GM18870 (cell line): Measurements from ENCODE around the gene SCT.
"Not testable (repeated sequence)": the region's sequence is repeated elsewhere in the genome, so short reads cannot be mapped to it uniquely, and the experiment has no call there.

Experiments used
- ATAC-seq: cut with Tn5 transposase; IDR thresholded peaks from one replicate; pipeline ENCODE4 v1.9.1; 2021; ENCODE audit warnings: moderate library complexity; ENCODE audit not compliant: unreplicated experiment

SCT gene

DNA sequence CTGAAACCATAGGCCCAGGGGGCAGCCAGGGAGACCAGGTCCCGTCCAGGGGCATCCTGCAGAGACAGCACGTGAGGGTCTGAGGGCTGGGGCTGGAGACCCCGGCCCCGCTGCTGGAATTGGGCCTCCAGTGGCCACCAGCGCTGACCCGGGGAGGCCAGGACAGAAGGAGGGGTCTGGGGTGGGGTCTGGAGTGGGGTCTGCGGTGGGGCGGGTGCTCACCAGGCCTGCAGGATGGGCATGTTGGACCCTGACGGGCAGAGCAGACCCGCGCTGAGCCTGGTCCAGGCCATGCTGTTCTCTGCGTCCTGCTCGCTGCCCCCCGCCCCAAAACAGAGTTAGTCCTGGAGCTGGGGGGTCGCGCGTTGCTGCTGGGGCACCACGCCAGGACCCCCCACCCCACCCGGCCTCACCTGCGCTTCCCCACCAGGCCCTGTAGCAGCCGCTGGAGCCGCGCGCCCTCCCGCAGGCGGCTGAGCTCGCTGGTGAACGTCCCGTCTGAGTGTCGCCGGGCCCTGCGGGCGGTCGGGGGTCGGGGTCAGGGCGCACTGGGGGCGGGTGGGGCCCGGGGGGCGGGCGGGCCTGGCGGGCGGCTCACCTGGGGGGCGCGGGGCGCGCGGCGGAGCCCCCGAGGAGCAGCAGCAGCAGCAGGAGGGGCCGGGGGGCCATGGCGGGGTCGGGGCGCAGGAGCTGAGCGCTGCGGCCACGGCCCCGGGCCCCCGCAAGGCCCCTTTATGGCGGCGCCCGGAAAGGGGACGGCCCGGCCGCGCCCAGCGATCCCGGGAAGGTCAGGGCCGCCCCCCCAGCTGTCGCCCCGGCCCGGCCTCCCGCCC is at the start of gene SCT:
Gene SCT (minus strand): TSS at position 707 of the 833 bp plus-strand sequence. CDS start 38 bp downstream, at position 669.
- ATAC-seq: no peak

DNA sequence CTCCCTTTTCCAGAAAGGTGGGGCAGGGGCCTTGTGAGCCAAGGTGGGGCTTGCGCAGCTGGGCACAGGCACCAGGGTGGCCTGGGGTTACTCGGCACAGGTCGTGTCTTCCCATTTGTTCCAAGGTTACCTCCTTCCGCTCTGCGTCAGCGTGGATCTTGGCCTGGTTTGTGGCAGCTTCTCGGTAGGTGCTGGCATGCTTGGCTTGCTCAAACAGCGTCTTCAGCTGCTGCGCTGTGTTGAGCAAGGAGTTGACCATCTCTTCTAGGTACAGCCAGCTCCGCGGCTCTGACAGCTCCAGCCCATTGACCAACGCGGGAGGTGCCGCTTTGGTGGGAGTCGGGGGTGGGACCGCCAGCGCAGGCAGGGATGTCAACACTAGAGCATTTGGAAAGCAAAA is 47.4 kb upstream of the SCT start:
- ATAC-seq: no peak

DNA sequence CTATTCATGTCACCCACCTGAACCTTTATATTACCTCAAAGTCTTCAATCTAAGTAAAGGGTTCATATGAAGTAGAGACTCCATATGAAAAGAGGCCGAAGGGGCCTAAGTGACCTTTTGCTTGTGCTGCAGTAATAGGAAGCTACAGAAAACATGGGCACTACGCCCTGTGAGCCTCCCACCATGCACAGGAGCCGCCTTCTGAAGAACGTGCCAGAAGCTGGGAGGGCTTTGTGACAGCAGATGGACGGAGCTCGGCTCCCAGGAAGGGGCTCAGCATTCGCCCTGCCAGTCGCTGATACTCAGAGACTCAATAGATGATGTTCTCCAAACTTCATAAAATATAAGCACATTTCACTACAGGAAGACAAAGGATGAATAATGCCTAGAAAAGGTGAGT is 46.9 kb upstream of the SCT start:
- ATAC-seq: no peak

- no peak for ATAC-seq
Measured at GRCh38 chr11:665704-666281, 38.8 kb upstream of the SCT start.

DNA sequence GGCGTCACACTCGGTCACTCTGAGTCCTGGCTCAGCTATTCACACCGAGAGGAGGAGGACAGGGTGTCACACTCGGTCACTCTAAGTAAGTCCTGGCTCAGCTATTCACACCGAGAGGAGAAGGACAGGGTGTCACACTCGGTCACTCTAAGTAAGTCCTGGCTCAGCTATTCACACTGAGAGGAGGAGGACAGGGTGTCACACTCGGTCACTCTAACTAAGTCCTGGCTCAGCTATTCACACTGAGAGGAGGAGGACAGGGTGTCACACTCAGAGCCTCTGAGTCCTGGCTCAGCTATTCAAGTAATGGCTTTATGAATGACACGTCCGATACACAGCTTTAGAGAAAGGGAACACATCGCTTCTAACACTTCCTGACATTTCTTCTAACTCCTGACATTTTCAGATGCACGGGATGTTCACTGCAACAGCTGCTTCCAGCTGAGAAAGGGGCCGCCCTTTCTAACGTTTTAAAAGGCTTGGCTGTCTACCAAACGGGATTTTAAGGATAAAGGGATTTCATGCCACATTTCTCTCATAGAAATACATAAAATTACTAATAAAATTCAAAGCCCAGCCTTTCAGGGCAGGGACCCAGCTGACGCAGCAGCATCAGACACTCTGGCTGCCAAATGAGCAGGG is 38.2 kb upstream of the SCT start:
- no peak for ATAC-seq

GRCh38 chr11:662689-663274 is 35.8 kb upstream of the SCT start:
- ATAC-seq: no peak

GRCh38 chr11:660681-661444 is 33.9 kb upstream of the SCT start:
- no peak for ATAC-seq

GRCh38 chr11:660281-660680 is 33.3 kb upstream of the SCT start:
- ATAC-seq: no peak

DNA sequence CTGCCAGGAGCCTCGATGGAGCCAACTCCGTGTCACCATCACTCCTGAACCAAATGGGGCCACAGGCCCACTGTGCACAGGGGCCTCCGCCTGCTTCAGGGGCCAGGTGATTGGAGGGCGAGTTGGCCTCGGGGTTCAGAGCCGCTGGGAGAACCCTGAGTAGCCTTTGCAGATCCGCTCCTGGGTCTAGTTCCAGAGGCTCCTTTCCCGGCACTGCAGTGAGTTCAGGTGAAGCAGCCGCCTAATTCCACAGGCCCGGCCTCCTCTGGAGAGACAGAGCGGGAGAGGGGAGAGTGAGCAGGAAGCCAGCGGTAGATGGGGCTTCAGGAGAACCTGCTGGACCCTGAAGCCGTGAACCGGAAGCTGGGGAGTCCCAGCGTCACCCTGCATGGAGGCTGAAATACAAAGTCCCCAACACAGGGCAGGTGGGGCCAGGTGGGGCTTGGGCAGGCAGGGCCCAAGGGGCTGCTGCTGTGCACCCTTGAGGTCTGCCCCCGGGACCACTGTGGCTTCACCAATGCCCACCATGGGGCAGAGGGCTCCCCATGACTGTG is 32.6 kb upstream of the SCT start:
- ATAC-seq: no peak

GRCh38 chr11:657691-658126 is 30.7 kb upstream of the SCT start:
- ATAC-seq: no peak

DNA sequence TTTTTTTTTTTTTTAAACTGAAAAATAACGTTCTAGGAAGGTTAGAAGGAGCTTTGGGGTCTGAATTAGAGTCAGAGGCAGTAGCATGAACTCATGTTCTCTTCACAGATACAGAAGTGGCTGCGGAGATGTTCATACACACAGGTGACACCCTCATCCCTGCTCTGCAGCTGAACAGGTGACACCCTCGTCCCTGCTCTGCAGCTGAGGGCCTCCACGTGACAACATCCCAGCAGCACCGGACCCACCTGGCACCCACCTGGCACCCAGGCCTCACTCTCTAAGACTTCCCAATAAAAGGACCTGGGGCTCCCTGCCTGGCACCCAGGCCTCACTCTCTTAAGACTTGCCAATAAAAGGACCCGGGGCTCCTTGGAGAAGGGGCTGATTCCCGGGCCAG is 29.9 kb upstream of the SCT start:
- no peak for ATAC-seq

GRCh38 chr11:656426-656825 is 29.4 kb upstream of the SCT start:
- ATAC-seq: no peak

- ATAC-seq: no peak
Measured at GRCh38 chr11:655036-655726, 28.2 kb upstream of the SCT start.

DNA sequence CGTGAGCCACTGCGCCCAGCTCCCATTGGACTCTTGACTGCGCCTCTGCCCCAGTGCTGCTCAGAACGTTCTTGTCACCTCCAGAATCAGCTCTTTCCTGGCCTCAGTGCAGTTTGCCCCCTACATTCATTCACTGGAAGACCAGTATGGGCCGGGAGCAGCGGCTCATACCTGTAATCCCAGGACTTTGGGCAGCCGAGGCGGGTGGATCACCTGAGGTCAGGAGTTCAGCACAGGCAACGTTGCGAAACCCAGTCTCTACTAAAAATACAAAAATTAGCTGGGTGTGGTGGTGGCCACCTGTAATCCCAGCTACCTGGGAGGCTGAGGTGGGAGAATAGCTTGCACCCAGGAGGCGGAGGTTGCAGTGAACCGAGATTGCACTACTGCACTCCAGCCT is 27.5 kb upstream of the SCT start:
- not testable (repeated sequence) for ATAC-seq

GRCh38 chr11:653837-654236 is 26.9 kb upstream of the SCT start:
- no peak for ATAC-seq

DNA sequence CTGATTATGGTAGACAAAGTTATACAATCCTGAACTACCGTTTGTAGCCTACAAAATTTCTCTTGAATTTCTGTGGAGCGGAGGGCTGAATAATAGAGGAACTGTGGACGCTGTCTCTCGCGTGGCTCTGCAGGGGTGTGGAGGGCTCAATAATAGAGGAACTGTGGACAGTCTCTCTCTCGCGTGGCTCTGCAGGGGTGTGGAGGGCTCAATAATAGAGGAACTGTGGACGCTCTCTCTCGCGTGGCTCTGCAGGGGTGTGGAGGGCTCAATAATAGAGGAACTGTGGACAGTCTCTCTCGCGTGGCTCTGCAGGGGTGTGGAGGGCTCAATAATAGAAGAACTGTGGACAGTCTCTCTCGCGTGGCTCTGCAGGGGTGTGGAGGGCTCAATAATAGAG is 26.2 kb upstream of the SCT start:
- not testable (repeated sequence) for ATAC-seq

GRCh38 chr11:650482-650881 is 23.5 kb upstream of the SCT start:
- no peak for ATAC-seq

DNA sequence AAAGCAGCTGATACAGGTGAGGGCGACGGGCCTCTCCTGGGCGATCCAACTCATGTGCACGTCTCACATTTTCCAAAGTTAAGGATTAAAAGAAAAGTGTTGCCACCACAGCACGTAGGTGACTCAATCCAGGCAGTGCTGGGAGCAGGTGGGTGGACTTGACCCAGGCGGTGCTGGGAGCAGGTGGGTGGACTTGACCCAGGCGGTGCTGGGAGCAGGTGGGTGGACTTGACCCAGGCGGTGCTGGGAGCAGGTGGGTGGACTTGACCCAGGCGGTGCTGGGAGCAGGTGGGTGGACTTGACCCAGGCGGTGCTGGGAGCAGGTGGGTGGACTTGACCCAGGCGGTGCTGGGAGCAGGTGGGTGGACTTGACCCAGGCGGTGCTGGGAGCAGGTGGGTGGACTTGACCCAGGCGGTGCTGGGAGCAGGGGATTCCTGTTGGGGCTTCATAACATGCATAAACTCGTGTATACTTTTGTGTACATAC is 20.7 kb upstream of the SCT start:
- ATAC-seq: not testable (repeated sequence)

DNA sequence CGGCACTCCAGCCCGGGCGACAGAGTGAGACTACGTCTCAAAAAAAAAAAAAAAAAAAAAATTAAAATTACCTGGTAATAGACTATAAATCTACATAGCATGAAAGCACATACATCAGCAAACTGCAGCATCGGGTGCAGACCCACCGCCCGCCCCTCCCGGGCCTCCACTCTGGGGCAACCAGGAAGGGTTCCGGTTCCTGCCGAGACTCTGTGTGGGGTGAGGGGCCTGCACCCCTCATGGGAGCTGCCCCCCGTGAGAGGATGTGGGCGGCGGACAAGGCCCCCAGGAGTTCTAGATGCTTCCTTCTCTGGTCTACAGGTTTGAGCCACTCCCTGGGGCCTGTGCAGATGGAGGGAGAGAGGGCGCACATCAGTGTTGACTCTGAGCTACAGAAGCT is 19.2 kb upstream of the SCT start:
- ATAC-seq: no peak

DNA sequence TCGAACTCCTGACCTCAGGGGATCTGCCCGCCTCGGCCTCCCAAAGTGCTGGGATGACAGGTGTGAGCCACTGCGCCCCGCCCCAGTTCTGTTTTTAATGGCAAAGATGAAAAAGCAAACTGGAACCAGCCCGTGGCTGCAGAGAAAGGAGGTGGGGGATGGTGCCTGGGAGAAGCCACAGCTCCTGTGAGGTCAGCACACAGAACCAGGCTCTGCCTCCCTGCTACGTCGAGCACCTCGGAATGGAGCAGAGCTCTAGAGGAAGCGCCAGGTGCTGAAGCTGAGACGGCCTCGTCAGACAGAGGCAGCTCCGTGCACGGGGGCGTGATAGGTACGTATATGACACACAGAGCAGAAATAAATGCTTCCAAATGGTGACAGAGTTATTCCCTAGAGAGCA is 18.6 kb upstream of the SCT start:
- ATAC-seq: no peak
